Ascending aorta (tissue), 2 donors: ENCODE measurements around the gene LTB. TPM values are rescaled to one million over a fixed set of nuclear protein-coding genes. Genes with fewer than 3 reads are reported as not detected.
"Not testable (repeated sequence)": the region's sequence is repeated elsewhere in the genome, so short reads cannot be mapped to it uniquely, and the experiment has no call there.

Experiments
- DNase-seq, 2 donors: peaks; one replicate each; pipeline ENCODE4 v3.0.0-alpha.2; 2019; ENCODE audit warnings: low spot score in 2 of 2
- H3K27ac ChIP-seq, 2 donors: fragments of 200-600 bp; sonication (generic); one replicate each; pipeline ENCODE4 v1.5.1; 2016 to 2017; ENCODE audit warnings: mild to moderate bottlenecking in 1 of 2
- H3K27me3 ChIP-seq: fragments of 200-600 bp; sonication (generic); one replicate; pipeline ENCODE4 v1.5.1; 2017
- H3K36me3 ChIP-seq, 2 donors: fragments of 200-600 bp; sonication (generic); one replicate each; pipeline ENCODE4 v1.5.1; 2016
- H3K4me1 ChIP-seq, 2 donors: fragments of 200-600 bp; sonication (generic); one replicate each; pipeline ENCODE4 v1.5.1; 2016 to 2017; ENCODE audit warnings: mild to moderate bottlenecking in 1 of 2
- H3K4me3 ChIP-seq, 2 donors: fragments of 200-600 bp; sonication (generic); one replicate each; pipeline ENCODE4 v1.5.1; 2016 to 2017; ENCODE audit warnings: mild to moderate bottlenecking in 1 of 2
- H3K9me3 ChIP-seq, 2 donors: fragments of 200-600 bp; sonication (generic); one replicate each; pipeline ENCODE4 v1.5.1; 2016
- intact Hi-C: fragments of 100-400 bp; cut with DNase I; formaldehyde crosslinking; loops from one replicate; pipeline ENCODE4 v1.15.1; 2023
- total RNA-seq: library from RNA; depleted of rRNA; stranded (reverse); fragments of >200 nt; gene quantifications from one replicate; pipeline ENCODE4 v1.1.0, GENCODE V29; 2016
- TF ChIP-seq, protein P1 (sequence below), 3 experiments: fragments of 200-600 bp in 2 of 3; fragments of 450-650 bp in 1 of 3; sonication (generic) in 2 of 3; IDR thresholded peaks; one replicate each; pipeline ENCODE4 v1.5.1; 2016 to 2019; ENCODE audit warnings: antibody characterized with exemption in 3 of 3, mild to moderate bottlenecking in 1 of 3, moderate library complexity in 1 of 3

LTB gene
- total RNA-seq, 1 donor from 2014 or later: not detected

DNA sequence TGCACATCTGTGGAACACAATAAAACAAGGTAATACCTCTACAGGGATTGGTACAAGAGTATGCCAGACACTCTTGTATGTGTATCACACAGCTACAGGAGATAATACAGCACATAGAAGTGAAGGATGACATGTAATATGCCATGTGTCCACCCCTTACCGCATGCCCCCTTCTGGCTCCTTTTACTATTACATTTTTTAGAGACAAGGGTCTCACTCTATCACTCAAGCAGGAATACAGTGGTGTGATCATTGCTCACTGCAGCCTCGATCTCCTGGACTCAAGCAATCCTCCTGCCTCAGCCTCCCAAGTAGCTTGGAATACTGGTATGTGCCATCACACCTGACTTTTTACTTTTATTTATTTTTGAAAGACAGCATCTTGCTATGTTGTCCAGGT, 14.8 kb upstream of the LTB start:
- no peaks in the 10 kb centered on the region for H3K9me3 ChIP-seq
- no peaks in the 10 kb centered on the region for H3K4me1 ChIP-seq
- intact Hi-C loops: no loop called here

DNA sequence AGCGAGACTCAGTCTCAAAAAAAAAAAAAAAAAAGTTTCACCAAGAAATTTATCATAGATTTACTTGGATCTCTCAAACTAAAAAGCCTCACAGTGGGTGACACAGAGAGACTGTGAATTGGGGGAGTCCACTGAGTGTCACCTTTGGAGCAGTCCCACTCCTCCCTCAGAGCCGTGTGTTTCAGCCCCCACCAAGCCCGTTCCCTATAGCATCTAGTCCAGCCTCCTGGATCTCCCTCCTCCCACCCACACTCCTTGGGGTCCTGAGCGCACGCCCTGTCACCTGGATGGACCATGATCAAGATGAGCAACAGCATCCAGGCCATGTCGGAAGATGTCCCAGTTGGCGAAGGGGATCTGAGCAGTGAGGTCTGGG, 10.2 kb upstream of the LTB start:
- TF ChIP-seq, protein P1, sequence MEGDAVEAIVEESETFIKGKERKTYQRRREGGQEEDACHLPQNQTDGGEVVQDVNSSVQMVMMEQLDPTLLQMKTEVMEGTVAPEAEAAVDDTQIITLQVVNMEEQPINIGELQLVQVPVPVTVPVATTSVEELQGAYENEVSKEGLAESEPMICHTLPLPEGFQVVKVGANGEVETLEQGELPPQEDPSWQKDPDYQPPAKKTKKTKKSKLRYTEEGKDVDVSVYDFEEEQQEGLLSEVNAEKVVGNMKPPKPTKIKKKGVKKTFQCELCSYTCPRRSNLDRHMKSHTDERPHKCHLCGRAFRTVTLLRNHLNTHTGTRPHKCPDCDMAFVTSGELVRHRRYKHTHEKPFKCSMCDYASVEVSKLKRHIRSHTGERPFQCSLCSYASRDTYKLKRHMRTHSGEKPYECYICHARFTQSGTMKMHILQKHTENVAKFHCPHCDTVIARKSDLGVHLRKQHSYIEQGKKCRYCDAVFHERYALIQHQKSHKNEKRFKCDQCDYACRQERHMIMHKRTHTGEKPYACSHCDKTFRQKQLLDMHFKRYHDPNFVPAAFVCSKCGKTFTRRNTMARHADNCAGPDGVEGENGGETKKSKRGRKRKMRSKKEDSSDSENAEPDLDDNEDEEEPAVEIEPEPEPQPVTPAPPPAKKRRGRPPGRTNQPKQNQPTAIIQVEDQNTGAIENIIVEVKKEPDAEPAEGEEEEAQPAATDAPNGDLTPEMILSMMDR (IDR thresholded peaks at IDR 0.05): no peak
- Histone ChIP-seq H3K9me3 (no peaks in the 10 kb centered on the region), H3K36me3 (no peaks in the 10 kb centered on the region), H3K4me3 (no peak overlapping the region), H3K27me3 (no peaks in the 10 kb centered on the region), H3K4me1 (no peaks in the 10 kb centered on the region), H3K27ac (no peak overlapping the region)
- DNase-seq: no peak
- intact Hi-C loops: no loop called here

More for the DNA sequence above, 14.8 kb upstream of the LTB start:
- H3K27me3 ChIP-seq: no peaks in the 10 kb centered on the region
- no peak overlapping the region for H3K27ac ChIP-seq
- TF ChIP-seq, protein P1 (IDR thresholded peaks at IDR 0.05): peak in 1 of 3 experiments; percentile 21
- no peaks in the 10 kb centered on the region for H3K36me3 ChIP-seq
- no peak for DNase-seq
- H3K4me3 ChIP-seq: no peak overlapping the region

DNA sequence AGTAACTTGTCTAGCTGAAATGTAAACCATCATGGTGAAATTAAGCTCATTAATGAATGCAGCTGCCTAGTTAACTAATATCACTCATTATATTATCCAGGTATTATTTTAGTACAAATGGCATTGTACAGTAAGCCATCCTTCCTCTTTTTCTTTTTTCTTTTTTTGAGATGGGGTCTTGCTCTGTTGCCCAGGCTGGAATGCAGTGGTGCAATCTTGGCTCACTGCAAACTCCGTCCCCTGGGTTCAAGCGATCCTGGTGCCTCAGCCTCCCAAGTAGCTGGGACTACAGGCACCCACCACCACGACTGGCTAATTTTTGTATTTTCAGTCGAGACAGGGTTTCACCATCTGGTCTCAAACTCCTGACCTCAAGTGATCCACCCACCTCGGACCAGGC, 8.5 kb upstream of the LTB start:
- H3K4me3 ChIP-seq, DNase-seq, H3K9me3 ChIP-seq, H3K4me1 ChIP-seq, H3K27me3 ChIP-seq, H3K27ac ChIP-seq, intact Hi-C loops, H3K36me3 ChIP-seq: not testable (repeated sequence)

GRCh38 chr6:31588871-31589650, 6.8 kb upstream of the LTB start:
- Histone ChIP-seq H3K36me3 (no peaks in the 10 kb centered on the region), H3K9me3 (no peaks in the 10 kb centered on the region), H3K4me3 (no peak overlapping the region), H3K27me3 (no peaks in the 10 kb centered on the region), H3K27ac (no peak overlapping the region), H3K4me1 (no peaks in the 10 kb centered on the region)
- TF ChIP-seq, protein P1 (IDR thresholded peaks at IDR 0.05): no peak
- no peak for DNase-seq
- intact Hi-C loops: no loop called here

DNA sequence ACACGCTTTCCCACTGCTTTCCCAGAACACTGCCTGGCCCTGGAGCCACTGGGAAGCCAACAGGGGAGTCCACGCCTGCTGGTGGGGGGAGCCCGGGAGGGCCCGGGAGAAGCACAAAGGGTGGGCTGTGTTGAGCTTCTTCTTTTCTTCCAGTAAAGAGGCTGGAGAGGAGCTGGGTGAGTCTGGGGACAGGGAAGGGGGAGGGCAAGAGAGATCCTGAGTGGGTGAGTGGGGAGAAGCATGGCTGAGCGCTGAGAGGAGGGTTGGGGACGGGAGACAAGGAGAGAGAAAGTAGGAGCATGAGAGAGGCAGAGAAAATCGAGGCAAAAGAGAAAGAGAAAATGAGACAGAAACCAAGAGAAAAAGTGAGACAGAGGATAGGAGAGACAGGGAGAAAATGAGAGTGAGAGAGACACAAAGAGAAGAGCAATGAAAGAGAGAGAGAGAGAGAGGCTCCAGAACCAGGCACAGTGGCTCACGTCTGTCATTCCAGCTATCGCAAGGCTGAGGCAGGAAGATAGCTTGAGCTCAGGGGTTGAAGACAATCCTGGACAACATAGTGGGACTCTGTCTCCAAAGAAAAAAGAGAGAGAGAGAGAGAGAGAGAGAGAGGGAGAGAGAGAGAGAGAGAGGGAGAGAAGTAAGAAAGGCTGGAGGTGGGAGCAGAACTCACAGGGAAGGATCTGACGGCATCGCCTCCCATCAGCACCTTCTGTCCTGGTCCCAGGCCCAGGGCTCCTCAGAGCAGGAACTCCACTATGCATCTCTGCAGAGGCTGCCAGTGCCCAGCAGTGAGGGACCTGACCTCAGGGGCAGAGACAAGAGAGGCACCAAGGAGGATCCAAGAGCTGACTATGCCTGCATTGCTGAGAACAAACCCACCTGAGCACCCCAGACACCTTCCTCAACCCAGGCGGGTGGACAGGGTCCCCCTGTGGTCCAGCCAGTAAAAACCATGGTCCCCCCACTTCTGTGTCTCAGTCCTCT, 5.9 kb upstream of the LTB start:
- Histone ChIP-seq H3K27me3 (no peaks in the 10 kb centered on the region), H3K36me3 (no peaks in the 10 kb centered on the region), H3K4me3 (no peak overlapping the region), H3K27ac (no peak overlapping the region), H3K4me1 (no peaks in the 10 kb centered on the region), H3K9me3 (no peaks in the 10 kb centered on the region)
- intact Hi-C loops: no loop called here
- TF ChIP-seq, protein P1 (IDR thresholded peaks at IDR 0.05): no peak
- DNase-seq: no peak
